ENCODE results near the gene LHX3. TPM values are rescaled to one million over a fixed set of nuclear protein-coding genes. Genes with fewer than 3 reads are reported as not detected.
A peak's percentile ranks its signal among the peaks of the same experiment; 100 is the strongest.
"Not testable (repeated sequence)": the region's sequence is repeated elsewhere in the genome, so short reads cannot be mapped to it uniquely, and the experiment has no call there.

LHX3 gene
- total and polyA plus RNA-seq, 2 donors (not counting 1 experiment from before 2014, with no cell fraction given), result 0.07 to 0.30 TPM

DNA sequence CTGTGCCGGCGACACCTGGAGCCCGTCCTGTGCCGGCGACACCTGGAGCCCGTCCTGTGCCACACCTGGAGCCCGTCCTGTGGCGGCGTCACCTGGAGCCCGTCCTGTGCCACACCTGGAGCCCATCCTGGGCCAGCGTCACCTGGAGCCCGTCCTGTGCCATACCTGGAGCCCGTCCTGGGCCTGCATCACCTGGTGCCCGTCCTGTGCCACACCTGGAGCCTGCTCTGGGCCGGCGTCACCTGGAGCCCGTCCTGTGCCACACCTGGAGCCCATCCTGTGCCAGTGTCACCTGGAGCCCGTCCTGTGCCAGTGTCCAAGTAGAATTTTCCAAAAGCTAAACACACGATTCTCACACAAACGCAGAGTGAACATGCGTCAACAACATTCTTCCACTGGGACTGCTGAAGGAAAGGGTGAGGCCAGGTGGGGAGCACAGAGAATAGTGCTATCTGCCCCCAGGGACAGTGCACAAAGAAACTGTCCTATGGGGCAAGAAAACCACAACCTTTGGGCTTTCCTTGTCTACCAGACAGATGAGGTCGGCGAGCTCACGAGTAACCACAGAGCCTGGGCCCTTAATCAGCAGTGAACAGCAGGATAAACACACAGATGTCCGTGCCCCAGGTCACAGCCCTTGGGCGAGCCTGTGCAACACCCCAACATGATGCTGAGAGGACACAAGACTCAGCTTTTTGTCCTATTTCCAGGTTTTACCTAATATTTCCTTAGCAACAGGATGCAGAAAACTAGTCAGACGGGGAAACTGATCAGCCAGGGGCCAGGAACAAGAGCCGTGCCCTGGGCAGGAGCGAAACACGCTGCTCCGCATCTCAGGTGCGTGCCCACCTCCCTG lies 32.8 kb upstream of the LHX3 start:
- TF ChIP-seq, protein P1, sequence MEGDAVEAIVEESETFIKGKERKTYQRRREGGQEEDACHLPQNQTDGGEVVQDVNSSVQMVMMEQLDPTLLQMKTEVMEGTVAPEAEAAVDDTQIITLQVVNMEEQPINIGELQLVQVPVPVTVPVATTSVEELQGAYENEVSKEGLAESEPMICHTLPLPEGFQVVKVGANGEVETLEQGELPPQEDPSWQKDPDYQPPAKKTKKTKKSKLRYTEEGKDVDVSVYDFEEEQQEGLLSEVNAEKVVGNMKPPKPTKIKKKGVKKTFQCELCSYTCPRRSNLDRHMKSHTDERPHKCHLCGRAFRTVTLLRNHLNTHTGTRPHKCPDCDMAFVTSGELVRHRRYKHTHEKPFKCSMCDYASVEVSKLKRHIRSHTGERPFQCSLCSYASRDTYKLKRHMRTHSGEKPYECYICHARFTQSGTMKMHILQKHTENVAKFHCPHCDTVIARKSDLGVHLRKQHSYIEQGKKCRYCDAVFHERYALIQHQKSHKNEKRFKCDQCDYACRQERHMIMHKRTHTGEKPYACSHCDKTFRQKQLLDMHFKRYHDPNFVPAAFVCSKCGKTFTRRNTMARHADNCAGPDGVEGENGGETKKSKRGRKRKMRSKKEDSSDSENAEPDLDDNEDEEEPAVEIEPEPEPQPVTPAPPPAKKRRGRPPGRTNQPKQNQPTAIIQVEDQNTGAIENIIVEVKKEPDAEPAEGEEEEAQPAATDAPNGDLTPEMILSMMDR (IDR thresholded peaks at IDR 0.05), result no peak
- TF ChIP-seq EZH2 (IDR thresholded peaks at IDR 0.05; ENCODE audit: borderline replicate concordance, insufficient read depth, low read depth, low read length, poor library complexity, severe bottlenecking), result no peak
- ChIA-PET POLR2A (interaction anchor here (3.6 kb wide), 1 partner anchor 12 kb away, joined by 53 read pairs; no protein-coding TSS in a partner anchor), CTCF (interaction anchor here (1.0 to 8.5 kb wide), 2 partner anchors 7 to 12 kb away, joined by 3 to 102 read pairs; no protein-coding TSS in a partner anchor)
- Histone ChIP-seq H3K27ac (ENCODE audit: low read length in 2 of 2) (no peak overlapping the region), H3K9me3 (ENCODE audit: control extremely low read depth in 1 of 3, control insufficient read depth in 2 of 3, insufficient read depth in 1 of 3, low read length in 2 of 3) (no peaks in the 10 kb centered on the region), H2AFZ (ENCODE audit: insufficient read depth, low read depth, low read length, poor library complexity, severe bottlenecking) (no peak overlapping the region), H3K36me3 (replicated peaks in 1 of 2; ENCODE audit: control extremely low read depth in 1 of 2, control insufficient read depth in 1 of 2, extremely low read depth in 1 of 2, insufficient read depth in 2 of 2, low read length in 1 of 2) (peaks cover 2 to 55% of the 10 kb centered on the region in 2 experiments), H4K20me1 (ENCODE audit: control insufficient read depth, insufficient read depth, low read length, poor library complexity, severe bottlenecking) (peaks cover 95% of the 10 kb centered on the region), H3K4me2 (replicated peaks; ENCODE audit: low read depth, low read length, poor library complexity, severe bottlenecking) (peak overlapping the region; percentile 86), H3K79me2 (ENCODE audit: control insufficient read depth, insufficient read depth, low read length) (peaks cover 100% of the 10 kb centered on the region), H3K4me1 (ENCODE audit: control insufficient read depth in 2 of 2, insufficient read depth in 2 of 2, low read length in 2 of 2) (peaks cover 64 to 90% of the 10 kb centered on the region in 2 donors), H3K9ac (ENCODE audit: low read length) (no peak overlapping the region), H3K4me3 (ENCODE audit: control extremely low read depth in 1 of 5, extremely low read depth in 1 of 5, insufficient read depth in 1 of 5, low read depth in 2 of 5, low read length in 4 of 5) (peak overlapping the region in 3 of 5 experiments; percentile 6 to 40 (median 29)), H3K27me3 (replicated peaks in 1 of 4; ENCODE audit: control extremely low read depth in 1 of 4, control insufficient read depth in 3 of 4, insufficient read depth in 4 of 4, low read length in 3 of 4) (no peaks in the 10 kb centered on the region)
- WGBS (ENCODE audit: insufficient coverage), result 72% methylated on average over 31 of the region's 32 CpGs
- H3K27me3 Mint-ChIP-seq, result no peaks in the 10 kb centered on the region
- H3K4me1 Mint-ChIP-seq, result peaks cover 89% of the 10 kb centered on the region
- no peak for DNase-seq
- peak; percentile 48 for ATAC-seq (ENCODE audit: low read depth)
- intact Hi-C loops (cut with micrococcal nuclease), result loop anchor here (5.0 kb wide), 1 partner anchor 45 kb away; no protein-coding TSS in a partner anchor
- H3K9me3 Mint-ChIP-seq (ENCODE audit: insufficient read depth), result no peaks in the 10 kb centered on the region
- peak overlapping the region; percentile 90 for H3K27ac Mint-ChIP-seq
- peak overlapping the region; percentile 94 for H3K4me3 Mint-ChIP-seq

DNA sequence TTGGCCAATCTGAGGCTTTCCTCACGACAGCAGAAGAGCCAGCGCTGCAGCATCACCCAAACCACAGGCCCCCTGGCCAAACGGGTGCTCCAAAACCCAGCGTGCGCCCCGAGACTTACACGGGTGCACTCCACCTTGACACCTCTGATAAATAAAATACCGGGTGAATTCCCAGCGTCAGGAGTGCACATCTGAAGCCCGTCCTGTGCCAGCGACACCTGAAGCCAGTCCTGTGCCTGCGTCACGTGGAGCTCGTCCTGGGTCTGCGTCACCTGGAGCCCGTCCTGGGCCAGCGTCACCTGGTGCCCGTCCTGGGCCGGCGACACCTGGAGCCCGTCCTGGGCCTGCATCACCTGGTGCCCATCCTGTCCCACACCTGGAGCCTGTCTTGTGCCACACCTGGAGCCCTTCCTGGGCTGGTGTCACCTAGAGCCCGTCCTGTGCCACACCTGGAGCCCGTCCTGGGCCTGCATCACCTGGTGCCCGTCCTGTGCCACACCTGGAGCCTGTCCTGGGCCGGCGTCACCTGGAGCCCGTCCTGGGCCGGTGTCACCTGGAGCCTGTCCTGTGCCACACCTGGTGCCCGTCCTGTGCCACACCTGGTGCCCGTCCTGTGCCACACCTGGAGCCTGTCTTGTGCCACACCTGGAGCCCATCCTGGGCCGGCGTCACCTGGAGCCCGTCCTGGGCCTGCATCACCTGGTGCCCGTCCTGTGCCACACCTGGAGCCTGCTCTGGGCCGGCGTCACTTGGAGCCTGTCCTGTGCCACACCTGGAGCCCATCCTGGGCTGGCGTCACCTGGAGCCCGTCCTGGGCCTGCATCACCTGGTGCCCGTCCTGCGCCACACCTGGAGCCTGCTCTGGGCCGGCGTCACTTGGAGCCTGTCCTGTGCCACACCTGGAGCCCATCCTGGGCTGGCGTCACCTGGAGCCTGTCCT lies 31.8 kb upstream of the LHX3 start:
- H3K4me1 Mint-ChIP-seq, result peaks cover 88% of the 10 kb centered on the region
- H3K4me3 Mint-ChIP-seq; H3K27me3 Mint-ChIP-seq; H3K27ac ChIP-seq (ENCODE audit: low read length in 2 of 2); H2AFZ ChIP-seq (ENCODE audit: insufficient read depth, low read depth, low read length, poor library complexity, severe bottlenecking); ATAC-seq (ENCODE audit: low read depth); H3K4me3 ChIP-seq (ENCODE audit: control extremely low read depth in 1 of 5, extremely low read depth in 1 of 5, insufficient read depth in 1 of 5, low read depth in 2 of 5, low read length in 4 of 5); H3K27ac Mint-ChIP-seq; H3K27me3 ChIP-seq (replicated peaks in 1 of 4; ENCODE audit: control extremely low read depth in 1 of 4, control insufficient read depth in 3 of 4, insufficient read depth in 4 of 4, low read length in 3 of 4); H3K9me3 ChIP-seq (ENCODE audit: control extremely low read depth in 1 of 3, control insufficient read depth in 2 of 3, insufficient read depth in 1 of 3, low read length in 2 of 3); H3K9ac ChIP-seq (ENCODE audit: low read length); H3K4me2 ChIP-seq (replicated peaks; ENCODE audit: low read depth, low read length, poor library complexity, severe bottlenecking); DNase-seq; H3K9me3 Mint-ChIP-seq (ENCODE audit: insufficient read depth): not testable (repeated sequence)
- ChIA-PET CTCF (interaction anchor here (8.5 kb wide), 1 partner anchor 11 kb away, joined by 102 read pairs; no protein-coding TSS in a partner anchor), POLR2A (interaction anchor here (2.9 to 3.6 kb wide), 2 partner anchors 11 kb away, joined by 18 to 53 read pairs; no protein-coding TSS in a partner anchor)
- peaks cover 63 to 90% of the 10 kb centered on the region in 2 donors for H3K4me1 ChIP-seq (ENCODE audit: control insufficient read depth in 2 of 2, insufficient read depth in 2 of 2, low read length in 2 of 2)
- H3K79me2 ChIP-seq (ENCODE audit: control insufficient read depth, insufficient read depth, low read length), result peaks cover 100% of the 10 kb centered on the region
- intact Hi-C loops (cut with micrococcal nuclease), result loop anchor here (5.0 kb wide), 1 partner anchor 44 kb away; no protein-coding TSS in a partner anchor
- H4K20me1 ChIP-seq (ENCODE audit: control insufficient read depth, insufficient read depth, low read length, poor library complexity, severe bottlenecking), result peaks cover 97% of the 10 kb centered on the region
- WGBS (ENCODE audit: insufficient coverage), result 97% methylated on average over 42 of the region's 43 CpGs
- peaks cover 2 to 59% of the 10 kb centered on the region in 2 experiments for H3K36me3 ChIP-seq (replicated peaks in 1 of 2; ENCODE audit: control extremely low read depth in 1 of 2, control insufficient read depth in 1 of 2, extremely low read depth in 1 of 2, insufficient read depth in 2 of 2, low read length in 1 of 2)

Data from B cell (primary cell).